Left colon (tissue), 2 donors: Measurements from ENCODE around the gene HPCAL1. TPM values are rescaled to one million over a fixed set of nuclear protein-coding genes. Genes with fewer than 3 reads are reported as not detected.

Source experiments
- ATAC-seq: fragments of 200-7000 bp; cut with Tn5 transposase; one replicate; pipeline ENCODE4 v1.9.1; 2020; ENCODE audit warnings: mild to moderate bottlenecking, moderate library complexity
- DNase-seq, 2 donors: peaks; one replicate each; pipeline ENCODE4 v3.0.0-alpha.2; 2020
- intact Hi-C, 2 donors: fragments of 100-400 bp; cut with DNase I in 1 of 2; cut with micrococcal nuclease in 1 of 2; formaldehyde crosslinking; loops; one replicate each; pipeline versions ENCODE4 v1.11.2 to v1.14.0; 2022; cut with DNase I, micrococcal nuclease
- total RNA-seq, 2 donors: library from RNA; stranded (reverse); fragmentation: NEBNext Ultra II Directional; extraction: Animal tissue kit (Norgen Biotek cat#: 25700); gene quantifications; one replicate each; pipeline ENCODE4 v1.2.1, GENCODE V29; 2021
- donor health status: DM: no; HTN: no; CAD: no.
- donor health status: DM: yes; HTN: yes; CAD: no.

The HPCAL1 gene
- total RNA-seq, 2 donors from 2014 or later, result 73.1 to 85.7 TPM

DNA sequence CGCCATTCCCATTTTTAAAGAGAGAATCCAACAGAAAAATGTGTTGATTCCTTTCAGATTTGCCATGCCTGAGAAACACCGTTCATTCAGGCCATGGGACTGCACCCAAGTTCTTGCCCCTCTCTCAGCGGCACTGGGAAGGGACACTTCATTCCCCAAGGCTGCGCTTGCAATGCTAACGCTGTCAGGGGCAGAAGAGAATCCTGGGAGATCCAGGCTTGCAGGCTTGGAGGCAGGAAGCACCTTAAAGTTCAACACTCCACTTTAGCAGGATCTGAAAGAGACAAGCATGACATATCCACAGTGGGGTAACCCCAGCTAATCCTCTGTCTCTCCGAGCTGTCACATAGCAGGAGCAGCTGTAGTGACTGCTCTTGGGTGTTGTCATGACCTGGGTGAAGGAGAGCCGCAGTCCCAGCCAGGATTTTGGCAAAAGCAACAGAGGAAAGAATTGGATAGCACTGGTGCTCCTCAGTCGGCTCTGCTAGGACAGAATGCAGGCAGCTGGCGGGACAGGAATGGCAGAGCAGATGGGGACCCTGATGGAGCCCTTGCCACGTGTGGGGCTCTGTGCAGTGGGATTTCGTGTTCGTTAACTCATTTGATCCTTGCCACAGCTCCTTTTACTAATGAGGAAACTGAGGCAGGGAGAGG lies 167.4 kb downstream of the HPCAL1 start:
- ATAC-seq (no peak), DNase-seq (no peak)
- intact Hi-C loops, result no loop called here

DNA sequence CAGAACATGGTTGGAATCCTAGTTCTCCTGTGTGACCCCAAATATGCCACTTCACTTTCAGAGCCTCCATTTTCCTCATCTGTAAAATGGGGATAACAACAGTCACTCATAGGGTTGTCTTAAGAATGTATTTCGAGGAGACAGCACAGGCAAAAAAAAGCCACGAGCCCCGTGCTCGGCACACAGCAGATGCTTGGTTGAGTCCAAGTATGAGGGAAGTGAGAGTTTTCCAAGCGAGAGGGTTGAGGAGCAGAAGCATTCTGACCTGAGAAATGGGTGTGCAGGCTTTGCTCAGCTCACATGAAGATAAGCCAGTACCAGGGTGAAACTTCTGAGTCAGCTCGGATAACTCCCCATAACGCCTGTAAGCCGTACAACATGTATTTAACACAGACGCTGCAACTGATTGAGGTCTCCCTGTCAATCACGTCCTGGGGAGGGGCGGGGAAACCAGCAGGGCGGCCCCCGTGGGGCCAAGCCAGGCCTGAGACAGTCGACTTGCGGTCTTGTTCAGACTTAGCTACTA lies 168.4 kb downstream of the HPCAL1 start:
- ATAC-seq, result no peak
- intact Hi-C loops, result no loop called here
- no peak for DNase-seq

DNA sequence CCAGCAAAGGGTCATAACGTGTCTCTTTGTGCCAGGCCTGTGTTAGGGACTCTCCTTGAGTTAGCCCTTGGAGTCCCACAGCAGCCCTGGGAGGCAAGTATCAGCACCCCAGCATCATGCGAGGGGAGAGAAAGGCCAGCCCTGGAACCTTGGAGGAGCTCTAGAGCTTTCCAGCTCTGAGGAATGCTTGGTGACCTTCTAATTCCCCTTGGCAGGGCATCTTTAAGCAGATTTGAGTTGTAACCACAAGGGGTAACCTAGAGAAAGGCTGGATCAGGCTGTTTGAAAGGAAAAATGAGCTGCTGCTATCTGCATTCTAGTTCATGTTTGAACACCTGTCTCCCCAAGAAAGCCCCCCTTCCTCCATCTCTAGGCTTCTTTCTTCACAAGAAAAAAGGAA lies 169.3 kb downstream of the HPCAL1 start:
- DNase-seq, result no peak
- ATAC-seq, result no peak
- intact Hi-C loops, result no loop called here

DNA sequence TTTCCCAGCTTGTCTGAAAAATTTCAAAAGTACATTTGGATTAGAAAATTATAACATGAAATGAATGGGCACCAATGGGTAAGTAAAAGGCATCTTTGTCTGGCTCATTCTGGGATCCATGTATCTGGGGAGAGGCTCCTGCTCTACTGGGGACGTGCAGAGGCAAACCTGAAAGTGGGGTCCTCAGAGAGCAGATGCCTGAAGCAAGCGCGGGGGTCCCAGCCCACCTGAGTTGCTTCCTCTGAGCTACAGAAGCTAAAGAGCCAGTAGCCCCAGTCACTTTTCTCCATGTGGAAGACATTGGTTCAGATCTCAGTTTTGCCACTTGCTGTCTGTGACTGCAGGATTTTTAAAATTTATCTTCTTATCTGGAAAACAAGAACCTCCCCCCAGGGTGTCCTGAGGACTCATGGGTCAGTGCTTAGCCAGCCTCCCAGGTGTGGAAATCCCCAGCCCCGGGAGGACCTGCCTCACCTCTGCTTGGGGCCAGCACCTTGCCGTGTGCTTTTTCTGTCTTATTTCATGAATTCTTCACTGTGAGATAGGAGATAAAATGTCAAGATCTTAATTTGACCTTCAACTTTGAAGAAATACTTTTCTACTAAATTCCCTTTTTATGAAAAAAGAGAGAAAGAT lies 170.5 kb downstream of the HPCAL1 start:
- DNase-seq (no peak), ATAC-seq (no peak)
- intact Hi-C loops, result no loop called here

DNA sequence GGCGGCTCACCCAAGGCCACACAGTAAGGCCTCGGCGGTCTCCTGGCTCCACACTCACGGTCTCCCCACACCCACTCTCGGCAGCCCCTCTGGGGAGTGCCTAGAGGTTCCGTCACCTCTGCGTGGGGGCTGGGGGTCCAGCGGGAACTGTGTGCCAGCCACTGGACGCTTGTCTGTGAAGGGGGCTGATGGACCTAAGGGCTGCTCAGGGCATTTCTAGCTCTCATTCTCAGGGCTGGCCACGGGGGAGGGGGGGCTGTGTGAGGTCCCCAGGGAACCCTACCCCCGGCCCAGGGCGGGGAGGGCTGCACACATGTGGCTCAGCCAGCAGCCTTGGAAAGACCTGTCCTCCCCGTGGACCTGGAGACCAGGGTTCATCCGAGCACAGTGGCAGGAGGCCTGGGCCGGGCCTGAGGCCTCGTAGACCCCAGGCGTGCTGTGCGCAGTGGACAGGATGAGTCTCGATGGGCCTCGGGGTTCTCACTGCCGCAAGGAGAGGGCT lies 172.6 kb downstream of the HPCAL1 start:
- intact Hi-C loops, result no loop called here
- DNase-seq (no peak), ATAC-seq (no peak)

DNA sequence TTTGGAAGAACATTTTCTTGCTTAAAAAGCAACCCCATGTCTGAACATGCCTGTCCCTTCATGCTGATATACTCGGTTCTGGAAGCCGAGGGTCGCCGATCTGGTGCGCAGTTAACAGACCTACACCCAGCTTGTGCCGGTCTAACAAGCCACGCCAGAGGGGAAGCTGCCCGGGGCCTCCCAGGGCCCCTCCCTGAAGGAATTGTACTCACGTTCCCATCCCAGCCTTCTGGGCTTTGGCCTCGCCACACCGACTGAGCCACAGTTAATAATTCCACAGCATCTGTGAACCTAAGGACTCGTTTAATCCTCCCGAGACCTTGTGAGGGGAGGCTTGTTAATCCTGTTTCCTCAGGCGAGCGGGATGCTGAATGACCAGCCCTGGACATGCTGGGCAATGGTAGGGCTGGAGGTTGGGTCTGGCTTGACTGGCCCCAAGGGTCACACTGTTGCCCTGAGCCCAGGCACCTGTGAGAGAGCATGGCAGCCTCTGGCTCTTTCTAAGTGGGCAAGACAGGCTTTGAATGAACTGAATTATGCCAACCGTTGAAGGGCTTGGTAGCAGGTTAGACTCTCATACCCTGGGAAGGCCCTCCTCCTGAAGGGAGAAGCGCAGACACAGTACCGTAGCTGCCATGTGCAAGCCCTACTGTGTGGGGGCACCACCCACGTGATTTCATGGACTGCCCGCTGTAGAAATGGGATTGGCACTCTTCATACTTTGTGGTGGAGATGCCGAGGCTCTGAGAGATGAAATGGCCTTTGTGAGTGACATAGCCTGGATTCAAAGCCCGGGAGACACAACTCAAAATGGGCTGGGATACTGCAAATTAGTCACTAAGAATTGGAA lies 173.3 kb downstream of the HPCAL1 start:
- no peak for ATAC-seq
- intact Hi-C loops, result no loop called here
- no peak for DNase-seq

DNA sequence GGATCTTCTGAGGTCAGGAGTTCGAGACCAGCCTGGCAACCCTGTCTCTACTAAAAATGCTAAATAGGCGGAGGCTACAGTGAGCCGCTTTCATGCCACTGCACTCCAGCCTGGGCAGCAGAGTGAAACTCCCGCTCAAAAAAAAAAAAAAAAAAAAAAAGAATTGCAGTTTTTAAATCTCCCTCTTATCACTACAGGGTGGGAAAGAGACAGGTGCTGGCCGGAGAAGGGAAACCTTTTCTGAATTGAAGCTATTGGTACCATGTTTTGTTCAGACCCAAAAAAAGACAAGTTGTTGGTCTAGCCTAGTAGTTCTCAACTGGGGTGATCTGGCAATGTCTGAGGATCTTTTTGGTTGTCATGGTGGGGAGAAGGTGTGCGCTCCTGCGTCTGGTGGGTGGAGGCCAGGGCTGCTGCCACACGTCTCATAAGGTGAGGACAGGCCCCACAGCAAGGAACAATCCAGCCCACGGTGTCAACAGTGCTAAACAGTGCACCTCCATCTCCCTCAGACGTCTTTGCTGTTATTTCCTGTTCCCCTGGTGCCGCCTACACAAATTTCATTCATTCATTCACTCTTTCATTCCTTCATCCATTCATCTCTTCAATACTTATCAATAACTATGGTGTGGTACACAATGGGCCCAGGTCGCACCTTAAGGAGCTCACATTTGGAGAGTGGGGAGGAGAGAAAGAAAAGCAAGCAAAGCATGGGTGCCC lies 174.2 kb downstream of the HPCAL1 start:
- DNase-seq (no peak), ATAC-seq (no peak)
- intact Hi-C loops, result no loop called here

Other genes with a start within 250 kb of the HPCAL1 start
- 1 to 10 TPM in 1 of 2 donors, under 1 TPM in 1; 0.37 to 1.6 TPM for gene CYS1, start 222.5 kb upstream of the HPCAL1 start, total RNA-seq
- gene RRM2, start 180.2 kb upstream of the HPCAL1 start, total RNA-seq, result 10 to 100 TPM; 15.8 to 40.0 TPM
- gene ODC1, start 145.4 kb downstream of the HPCAL1 start, total RNA-seq, result 10 to 100 TPM; 41.5 to 44.6 TPM